Smooth muscle cell (in vitro differentiated cells): ENCODE data around the gene ITGA3. TPM values are rescaled to one million over a fixed set of nuclear protein-coding genes. Genes with fewer than 3 reads are reported as not detected.

Source experiments
- DNase-seq: peaks from one replicate; lab custom pipeline; 2025; ENCODE audit not compliant: unreplicated experiment; lab: John Stamatoyannopoulos, UW
- H2AFZ ChIP-seq: fragments of 200-600 bp; sonication (generic); 2 replicates; pipeline ENCODE4 v1.6.0; 2016; ENCODE audit warnings: antibody characterized with exemption, low read depth, mild to moderate bottlenecking
- H3F3A ChIP-seq: fragments of 200-600 bp; sonication (generic); 2 replicates; pipeline ENCODE4 v1.6.0; 2017; ENCODE audit warnings: antibody characterized with exemption, low read depth
- H3K27ac ChIP-seq: fragments of 200-600 bp; sonication (generic); 2 replicates; pipeline ENCODE4 v1.5.1; 2016; ENCODE audit warnings: low read depth, mild to moderate bottlenecking
- H3K27me3 ChIP-seq: fragments of 200-600 bp; sonication (generic); 2 replicates; pipeline ENCODE4 v1.6.1; 2016; ENCODE audit warnings: low read depth, mild to moderate bottlenecking
- H3K36me3 ChIP-seq: fragments of 200-600 bp; sonication (generic); 2 replicates; pipeline ENCODE4 v1.5.1; 2016; ENCODE audit warnings: low read depth
- H3K4me1 ChIP-seq: fragments of 200-600 bp; sonication (generic); 2 replicates; pipeline ENCODE4 v1.5.1; 2016; ENCODE audit warnings: low read depth
- H3K4me2 ChIP-seq: fragments of 200-600 bp; sonication (generic); 2 replicates; pipeline ENCODE4 v1.6.0; 2016; ENCODE audit warnings: mild to moderate bottlenecking
- H3K4me3 ChIP-seq: fragments of 200-600 bp; sonication (generic); 2 replicates; pipeline ENCODE4 v1.5.1; 2016; ENCODE audit warnings: mild to moderate bottlenecking
- H3K79me2 ChIP-seq: fragments of 200-600 bp; sonication (generic); 2 replicates; pipeline ENCODE4 v1.6.0; 2016; ENCODE audit warnings: low read depth, mild to moderate bottlenecking
- H3K9ac ChIP-seq: fragments of 200-600 bp; sonication (generic); 2 replicates; pipeline ENCODE4 v1.6.0; 2016; ENCODE audit warnings: low read depth
- H3K9me3 ChIP-seq: fragments of 200-600 bp; sonication (generic); replicated peaks from 2 replicates; pipeline ENCODE4 v1.5.1; 2016; ENCODE audit warnings: low read depth
- H4K20me1 ChIP-seq: fragments of 200-600 bp; sonication (generic); 2 replicates; pipeline ENCODE4 v1.6.0; 2016; ENCODE audit warnings: low read depth
- CTCF ChIP-seq: fragments of 200-600 bp; sonication (generic); IDR thresholded peaks from 2 replicates; pipeline ENCODE4 v1.5.1; 2017; ENCODE audit warnings: borderline replicate concordance, mild to moderate bottlenecking, antibody characterized with exemption; ENCODE audit not compliant: insufficient read depth, poor library complexity, severe bottlenecking
- WGBS: methylation state at CpG from one replicate; pipeline ENCODE4 v1.1.7; 2016; ENCODE audit warnings: low lambda C conversion rate; 5-methylcytosine and 5-hydroxymethylcytosine counted together
- polyA plus RNA-seq: library from polyadenylated mRNA; unstranded; fragments of >200 nt; fragmentation: Nextera tagmentation; extraction: Ambion mirVana; gene quantifications from 2 replicates; pipeline ENCODE4 v1.2.1, GENCODE V29; 2016
- total RNA-seq: library from RNA; depleted of rRNA; stranded (reverse); fragments of >200 nt; gene quantifications from 2 replicates; pipeline ENCODE4 v1.2.3, GENCODE V29; 2014

ITGA3 gene
- total and polyA plus RNA-seq, 2 experiments from 2014 or later = 30.0 to 44.7 TPM

GRCh38 chr17:50120475-50121253 lies 64.8 kb downstream of the ITGA3 start:
- Histone ChIP-seq H3K4me1 (peaks cover 25% of the 10 kb centered on the region), H3K9ac (no peak overlapping the region), H3K4me3 (no peak overlapping the region), H3K79me2 (no peaks in the 10 kb centered on the region), H3K27ac (no peak overlapping the region), H3K4me2 (no peak overlapping the region), H2AFZ (no peak overlapping the region), H4K20me1 (no peaks in the 10 kb centered on the region), H3K9me3 (no peaks in the 10 kb centered on the region), H3F3A (no peaks in the 10 kb centered on the region), H3K27me3 (no peaks in the 10 kb centered on the region), H3K36me3 (no peaks in the 10 kb centered on the region)
- 89% methylated on average over 7 of the region's 7 CpGs for WGBS
- TF ChIP-seq CTCF = no peak
- DNase-seq = no peak

GRCh38 chr17:50122945-50123344 lies 67.0 kb downstream of the ITGA3 start:
- no peaks in the 10 kb centered on the region for H3F3A ChIP-seq
- no peak overlapping the region for H3K27ac ChIP-seq
- WGBS = 55% methylated on average over 3 of the region's 3 CpGs
- no peak overlapping the region for H3K9ac ChIP-seq
- no peaks in the 10 kb centered on the region for H4K20me1 ChIP-seq
- TF ChIP-seq CTCF = no peak
- peaks cover 24% of the 10 kb centered on the region for H3K4me1 ChIP-seq
- no peak overlapping the region for H3K4me2 ChIP-seq
- H3K79me2 ChIP-seq = no peaks in the 10 kb centered on the region
- no peaks in the 10 kb centered on the region for H3K36me3 ChIP-seq
- no peak overlapping the region for H3K4me3 ChIP-seq
- no peaks in the 10 kb centered on the region for H3K27me3 ChIP-seq
- DNase-seq = no peak
- no peaks in the 10 kb centered on the region for H3K9me3 ChIP-seq
- H2AFZ ChIP-seq = no peak overlapping the region

- 56% methylated on average over 12 of the region's 12 CpGs for WGBS
- Histone ChIP-seq H3K9me3 (no peaks in the 10 kb centered on the region), H3K9ac (no peak overlapping the region), H3K4me1 (peaks cover 30% of the 10 kb centered on the region), H3K27ac (no peak overlapping the region), H3K4me3 (no peak overlapping the region), H3K4me2 (no peak overlapping the region), H3K27me3 (no peaks in the 10 kb centered on the region), H3K36me3 (no peaks in the 10 kb centered on the region), H3K79me2 (no peaks in the 10 kb centered on the region), H2AFZ (no peak overlapping the region), H4K20me1 (no peaks in the 10 kb centered on the region), H3F3A (no peaks in the 10 kb centered on the region)
- no peak for TF ChIP-seq CTCF
- no peak for DNase-seq
These were observed 67.9 kb downstream of the ITGA3 start for GRCh38 chr17:50123649-50124349.
